ENCODE measurements around the gene LYPD6.

LYPD6 gene

GRCh38 chr2:149329068-149329467, 1.3 kb upstream of the LYPD6 start:
- peak; percentile 40 for TF ChIP-seq CTCF (IDR thresholded peaks at IDR 0.05; ENCODE audit: insufficient read depth, low read depth, low read length, missing control alignments)
- no peak overlapping the region for H3K4me3 ChIP-seq (ENCODE audit: low read length)
- DNase-seq (ENCODE audit: low read depth), result peak; percentile 29

- peak overlapping the region; percentile 63 for H3K4me3 ChIP-seq (ENCODE audit: low read length)
- DNase-seq (ENCODE audit: low read depth), result peak; percentile 81
- TF ChIP-seq CTCF (IDR thresholded peaks at IDR 0.05; ENCODE audit: insufficient read depth, low read depth, low read length, missing control alignments), result no peak
These were observed 779 bp upstream of the LYPD6 start for GRCh38 chr2:149329489-149330126.

- TF ChIP-seq CTCF (IDR thresholded peaks at IDR 0.05; ENCODE audit: insufficient read depth, low read depth, low read length, missing control alignments), result no peak
- peak; percentile 13 for DNase-seq (ENCODE audit: low read depth)
- peak overlapping the region; percentile 65 for H3K4me3 ChIP-seq (ENCODE audit: low read length)
These were observed 625 bp downstream of the LYPD6 start for GRCh38 chr2:149331023-149331400.

- no peak for DNase-seq (ENCODE audit: low read depth)
- H3K4me3 ChIP-seq (ENCODE audit: low read length), result no peak overlapping the region
- no peak for TF ChIP-seq CTCF (IDR thresholded peaks at IDR 0.05; ENCODE audit: insufficient read depth, low read depth, low read length, missing control alignments)
These were observed 2.0 kb downstream of the LYPD6 start for GRCh38 chr2:149332364-149332763.

GRCh38 chr2:149333636-149334035, 3.2 kb downstream of the LYPD6 start:
- no peak for DNase-seq (ENCODE audit: low read depth)

GRCh38 chr2:149334156-149334555, 3.8 kb downstream of the LYPD6 start:
- no peak for DNase-seq (ENCODE audit: low read depth)
- H3K4me3 ChIP-seq (ENCODE audit: low read length), result no peak overlapping the region
- no peak for TF ChIP-seq CTCF (IDR thresholded peaks at IDR 0.05; ENCODE audit: insufficient read depth, low read depth, low read length, missing control alignments)

More at GRCh38 chr2:149333636-149334035, 3.2 kb downstream of the LYPD6 start:
- no peak overlapping the region for H3K4me3 ChIP-seq (ENCODE audit: low read length)
- no peak for TF ChIP-seq CTCF (IDR thresholded peaks at IDR 0.05; ENCODE audit: insufficient read depth, low read depth, low read length, missing control alignments)

- H3K4me3 ChIP-seq (ENCODE audit: low read length), result no peak overlapping the region
- TF ChIP-seq CTCF (IDR thresholded peaks at IDR 0.05; ENCODE audit: insufficient read depth, low read depth, low read length, missing control alignments), result no peak
- DNase-seq (ENCODE audit: low read depth), result no peak
These were observed 8.9 kb downstream of the LYPD6 start for GRCh38 chr2:149339324-149339723.

Data from epithelial cell of esophagus (primary cell).